Brain microvascular endothelial cell (primary cell): ENCODE data around the gene ZNF697.
A peak's percentile ranks its signal among the peaks of the same experiment; 100 is the strongest.

Source experiments
- DNase-seq: peaks from one replicate; pipeline ENCODE4 v3.0.0-alpha.2; 2020
- H3K27ac ChIP-seq: fragments of 250-450 bp; sonication (Bioruptor Pico); 2 replicates; pipeline ENCODE4 v1.5.1; 2020; ENCODE audit warnings: mild to moderate bottlenecking, moderate library complexity
- H3K27me3 ChIP-seq: fragments of 250-450 bp; sonication (Bioruptor Pico); replicated peaks from 2 replicates; pipeline ENCODE4 v1.5.1; 2020; ENCODE audit warnings: mild to moderate bottlenecking
- H3K36me3 ChIP-seq: fragments of 250-450 bp; sonication (Bioruptor Pico); replicated peaks from 2 replicates; pipeline ENCODE4 v1.5.1; 2020; ENCODE audit warnings: mild to moderate bottlenecking
- H3K4me3 ChIP-seq: 2 replicates; pipeline ENCODE4 v1.5.1; 2011; ENCODE audit warnings: low read depth, mild to moderate bottlenecking, control low read depth, low read length, moderate library complexity
- in situ Hi-C: cut with HindIII; loops from 2 replicates; pipeline ENCODE4 v1.10.0; 2017; ENCODE audit warnings: low sequenced_read_pairs, low pct_ligation_motif_present
- TF ChIP-seq, protein P1 (sequence below): IDR thresholded peaks from 2 replicates; pipeline ENCODE4 v1.5.1; 2011; ENCODE audit warnings: low read depth, mild to moderate bottlenecking, moderate library complexity, low read length, control low read depth, inconsistent platforms; ENCODE audit errors: missing control alignments

Gene ZNF697

DNA sequence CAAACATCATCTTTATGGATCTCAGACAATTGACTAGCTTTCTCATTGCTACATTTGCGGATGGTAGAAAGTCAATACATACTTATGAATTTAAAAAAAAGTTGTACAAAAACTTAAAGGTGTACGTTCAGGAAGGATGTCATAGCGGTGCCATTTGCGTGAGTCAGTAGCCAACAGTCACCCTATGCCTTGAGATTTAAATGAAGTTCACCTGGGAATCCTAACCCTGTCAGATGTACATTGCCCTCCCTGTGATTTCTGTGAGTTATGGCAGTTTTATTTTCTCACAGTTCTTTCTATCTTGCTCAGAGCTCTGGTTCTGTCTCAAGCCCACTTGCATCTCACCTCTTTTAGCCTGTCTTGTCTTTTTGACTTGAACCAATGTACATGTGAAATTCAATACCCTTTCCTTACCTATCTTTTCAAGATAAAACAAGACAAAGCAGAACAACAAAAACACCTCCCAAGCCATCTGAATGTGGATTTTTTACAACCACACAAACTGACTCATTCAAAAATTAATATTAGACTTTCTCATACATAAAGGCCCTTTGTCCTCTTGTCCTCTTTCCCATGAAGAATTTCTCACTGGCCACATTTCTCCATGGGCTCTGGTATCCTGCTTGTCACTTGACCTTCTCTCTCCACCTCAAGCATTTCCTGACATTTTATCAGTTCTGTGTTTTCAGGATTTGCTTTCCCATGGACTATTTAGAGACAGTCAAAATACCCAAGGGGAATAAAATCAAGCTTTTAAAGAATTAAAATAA, 25.3 kb upstream of the ZNF697 start:
- DNase-seq = peak; percentile 79
- H3K36me3 ChIP-seq = no peaks in the 10 kb centered on the region
- TF ChIP-seq, protein P1, sequence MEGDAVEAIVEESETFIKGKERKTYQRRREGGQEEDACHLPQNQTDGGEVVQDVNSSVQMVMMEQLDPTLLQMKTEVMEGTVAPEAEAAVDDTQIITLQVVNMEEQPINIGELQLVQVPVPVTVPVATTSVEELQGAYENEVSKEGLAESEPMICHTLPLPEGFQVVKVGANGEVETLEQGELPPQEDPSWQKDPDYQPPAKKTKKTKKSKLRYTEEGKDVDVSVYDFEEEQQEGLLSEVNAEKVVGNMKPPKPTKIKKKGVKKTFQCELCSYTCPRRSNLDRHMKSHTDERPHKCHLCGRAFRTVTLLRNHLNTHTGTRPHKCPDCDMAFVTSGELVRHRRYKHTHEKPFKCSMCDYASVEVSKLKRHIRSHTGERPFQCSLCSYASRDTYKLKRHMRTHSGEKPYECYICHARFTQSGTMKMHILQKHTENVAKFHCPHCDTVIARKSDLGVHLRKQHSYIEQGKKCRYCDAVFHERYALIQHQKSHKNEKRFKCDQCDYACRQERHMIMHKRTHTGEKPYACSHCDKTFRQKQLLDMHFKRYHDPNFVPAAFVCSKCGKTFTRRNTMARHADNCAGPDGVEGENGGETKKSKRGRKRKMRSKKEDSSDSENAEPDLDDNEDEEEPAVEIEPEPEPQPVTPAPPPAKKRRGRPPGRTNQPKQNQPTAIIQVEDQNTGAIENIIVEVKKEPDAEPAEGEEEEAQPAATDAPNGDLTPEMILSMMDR = no peak
- H3K27ac ChIP-seq = peak overlapping the region; percentile 96
- in situ Hi-C loops = no loop called here
- no peaks in the 10 kb centered on the region for H3K27me3 ChIP-seq
- H3K4me3 ChIP-seq = no peak overlapping the region

DNA sequence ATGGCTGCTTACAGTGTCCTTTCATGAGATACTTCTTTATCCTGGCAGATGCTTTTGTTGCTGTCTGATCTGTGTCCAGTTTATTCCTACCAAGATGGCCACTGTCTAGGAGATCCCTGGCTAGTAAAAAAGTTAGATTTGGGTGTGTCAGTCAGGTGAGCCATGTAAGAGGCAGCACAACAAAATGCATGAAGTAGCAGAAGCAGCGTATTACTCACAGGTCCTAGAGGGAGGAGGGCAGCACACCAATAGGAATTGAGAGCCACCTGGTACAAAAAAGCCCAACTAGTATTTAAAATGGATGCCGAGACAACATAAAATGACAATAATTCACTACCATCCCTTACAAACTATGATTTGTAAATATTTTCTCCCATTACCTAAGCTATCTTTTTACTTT, 22.8 kb upstream of the ZNF697 start:
- Histone ChIP-seq H3K36me3 (no peaks in the 10 kb centered on the region), H3K4me3 (no peak overlapping the region), H3K27ac (no peak overlapping the region), H3K27me3 (no peaks in the 10 kb centered on the region)
- in situ Hi-C loops = no loop called here
- TF ChIP-seq, protein P1 = no peak
- no peak for DNase-seq

DNA sequence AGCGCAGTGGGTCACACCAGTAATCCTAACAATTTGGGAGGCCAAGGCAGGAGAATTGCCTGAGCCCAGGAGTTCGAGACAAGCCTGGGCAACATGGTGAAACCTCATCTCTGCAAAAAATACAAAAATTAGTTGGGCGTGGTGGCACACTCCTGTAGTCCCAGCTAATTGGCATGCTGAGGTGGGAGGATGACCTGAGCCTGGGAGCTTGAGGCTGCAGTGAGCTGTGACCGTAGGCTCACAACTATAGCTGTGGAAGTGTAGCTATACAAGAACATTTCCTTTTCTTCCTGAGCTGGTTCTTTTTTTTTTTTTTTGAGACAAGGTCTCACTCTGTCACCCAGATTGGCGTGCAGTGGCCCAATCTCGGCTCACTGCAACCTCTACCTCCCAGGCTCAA, 19.1 kb upstream of the ZNF697 start:
- Histone ChIP-seq H3K4me3 (no peak overlapping the region), H3K27me3 (no peaks in the 10 kb centered on the region), H3K27ac (no peak overlapping the region), H3K36me3 (no peaks in the 10 kb centered on the region)
- in situ Hi-C loops = no loop called here
- TF ChIP-seq, protein P1 = no peak
- no peak for DNase-seq

DNA sequence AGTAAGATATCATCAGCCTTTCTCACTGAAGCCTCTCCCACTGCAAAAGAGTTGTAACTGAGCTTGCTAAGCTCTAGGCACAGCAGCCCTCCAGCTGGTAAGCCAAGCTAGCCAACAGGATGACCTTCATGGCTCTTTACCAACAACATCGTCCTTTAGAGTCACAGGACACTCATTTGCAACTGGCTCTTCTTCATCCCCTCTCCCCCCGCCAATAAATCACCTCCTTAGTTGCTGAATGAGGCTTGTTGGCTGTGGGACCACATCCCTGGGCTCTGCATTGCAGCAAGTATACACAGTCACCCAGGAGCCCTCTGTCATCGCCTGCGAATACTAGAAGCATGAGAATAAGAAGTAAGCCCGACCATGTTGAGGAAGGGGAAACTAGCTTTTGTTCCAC, 16.0 kb upstream of the ZNF697 start:
- in situ Hi-C loops = no loop called here
- no peak overlapping the region for H3K4me3 ChIP-seq
- H3K27me3 ChIP-seq = no peaks in the 10 kb centered on the region
- DNase-seq = no peak
- TF ChIP-seq, protein P1 = no peak
- no peak overlapping the region for H3K27ac ChIP-seq
- H3K36me3 ChIP-seq = no peaks in the 10 kb centered on the region

DNA sequence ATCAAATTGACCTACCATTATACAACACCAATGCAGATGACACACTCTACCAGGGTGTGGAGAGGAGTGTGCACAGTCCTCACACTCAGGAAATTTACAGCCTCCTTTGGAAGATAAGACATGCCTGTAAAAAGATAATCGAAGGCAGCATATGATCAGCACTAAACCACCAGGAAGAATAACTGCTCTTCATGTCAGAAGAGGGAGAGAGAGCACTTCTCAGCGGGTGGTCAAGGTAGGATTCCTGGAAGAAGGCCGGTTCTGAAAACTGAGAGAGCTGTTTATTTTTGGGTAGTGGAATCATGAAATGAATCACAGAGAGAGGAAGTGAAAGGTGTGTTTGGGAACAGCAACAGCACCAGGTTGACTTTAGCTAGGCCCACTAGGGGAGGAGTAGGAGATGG, 14.0 kb upstream of the ZNF697 start:
- no peak overlapping the region for H3K27ac ChIP-seq
- in situ Hi-C loops = no loop called here
- TF ChIP-seq, protein P1 = no peak

More for the DNA sequence above, 14.0 kb upstream of the ZNF697 start:
- Histone ChIP-seq H3K4me3 (no peak overlapping the region), H3K27me3 (no peaks in the 10 kb centered on the region), H3K36me3 (no peaks in the 10 kb centered on the region)
- no peak for DNase-seq
